ENCODE measurements around the gene MFAP4. TPM values are rescaled to one million over a fixed set of nuclear protein-coding genes. Genes with fewer than 3 reads are reported as not detected.

Gene MFAP4
- total and polyA plus RNA-seq, 2 donors (not counting 1 experiment from before 2014, with no cell fraction given), result not detected

DNA sequence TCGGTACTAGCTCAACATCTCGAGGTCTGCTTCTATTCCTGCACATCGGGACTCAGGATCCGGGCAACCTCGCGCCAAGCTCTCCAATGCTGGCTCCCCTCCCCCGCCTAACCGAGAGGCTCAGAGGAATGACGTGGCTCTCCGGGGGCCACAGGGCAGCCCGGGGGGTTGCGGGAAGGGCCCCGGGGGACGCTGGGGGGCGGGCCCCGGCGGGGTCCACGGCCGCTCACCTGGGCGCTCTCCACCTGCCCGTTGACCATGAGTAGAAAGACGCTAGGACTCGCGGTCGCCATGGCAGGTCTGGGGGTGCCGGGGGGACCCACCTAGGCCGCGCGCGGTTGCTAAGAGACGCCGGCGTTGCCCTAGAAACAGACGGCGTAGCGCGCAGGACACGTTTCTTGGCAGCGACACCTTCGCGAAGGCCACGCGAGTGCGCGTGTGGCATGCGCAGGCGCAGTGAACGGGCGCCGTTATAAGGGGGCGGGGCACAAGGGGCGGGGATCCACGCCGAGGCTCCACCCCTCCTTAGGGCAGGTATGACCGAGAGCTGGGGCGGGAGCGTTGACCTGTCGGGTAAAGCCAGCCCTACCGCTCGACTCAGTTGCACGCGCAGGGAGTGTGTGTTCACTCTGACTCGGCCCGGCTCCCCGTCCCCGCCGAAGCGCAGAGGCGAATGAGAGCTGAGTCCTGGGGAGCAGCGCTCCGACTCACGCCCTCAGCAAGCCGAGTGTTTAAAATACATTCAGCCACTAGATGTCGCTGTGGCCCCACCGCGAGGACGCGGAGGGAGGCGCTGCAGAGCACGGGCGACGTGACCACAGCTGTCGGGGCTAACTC is 24.5 kb downstream of the MFAP4 start, which contains the start of gene B9D1:
Gene B9D1, minus strand, starts transcription at position 447 of the 837 bp plus-strand sequence. Its CDS starts 154 bp downstream, at position 293.
- CTCF ChIA-PET, result interaction anchor here (0.6 to 6.5 kb wide), 43 partner anchors 8 to 758 kb away, joined by 3 to 133 read pairs (median 4); partner anchors contain the start of genes AKAP10, ALDH3A2, MAPK7 and SLC47A1
- POLR2A ChIA-PET, result interaction anchor here (0.5 to 2.2 kb wide), 4 partner anchors 15 to 1349 kb away, joined by 3 to 30 read pairs (median 4); partner anchors contain the start of gene MAPK7
- peak within 1 kb of the TSS; percentile 35 to 84 (median 69) for H3K4me3 ChIP-seq (ENCODE audit: control extremely low read depth in 1 of 5, extremely low read depth in 1 of 5, insufficient read depth in 1 of 5, low read depth in 2 of 5, low read length in 4 of 5)
- peak within 1 kb of the TSS; percentile 20 to 82 for H3K27ac ChIP-seq (ENCODE audit: low read length in 2 of 2)
- peak within 1 kb of the TSS; percentile 96 for H2AFZ ChIP-seq (ENCODE audit: insufficient read depth, low read depth, low read length, poor library complexity, severe bottlenecking)
- TF ChIP-seq, protein P1, sequence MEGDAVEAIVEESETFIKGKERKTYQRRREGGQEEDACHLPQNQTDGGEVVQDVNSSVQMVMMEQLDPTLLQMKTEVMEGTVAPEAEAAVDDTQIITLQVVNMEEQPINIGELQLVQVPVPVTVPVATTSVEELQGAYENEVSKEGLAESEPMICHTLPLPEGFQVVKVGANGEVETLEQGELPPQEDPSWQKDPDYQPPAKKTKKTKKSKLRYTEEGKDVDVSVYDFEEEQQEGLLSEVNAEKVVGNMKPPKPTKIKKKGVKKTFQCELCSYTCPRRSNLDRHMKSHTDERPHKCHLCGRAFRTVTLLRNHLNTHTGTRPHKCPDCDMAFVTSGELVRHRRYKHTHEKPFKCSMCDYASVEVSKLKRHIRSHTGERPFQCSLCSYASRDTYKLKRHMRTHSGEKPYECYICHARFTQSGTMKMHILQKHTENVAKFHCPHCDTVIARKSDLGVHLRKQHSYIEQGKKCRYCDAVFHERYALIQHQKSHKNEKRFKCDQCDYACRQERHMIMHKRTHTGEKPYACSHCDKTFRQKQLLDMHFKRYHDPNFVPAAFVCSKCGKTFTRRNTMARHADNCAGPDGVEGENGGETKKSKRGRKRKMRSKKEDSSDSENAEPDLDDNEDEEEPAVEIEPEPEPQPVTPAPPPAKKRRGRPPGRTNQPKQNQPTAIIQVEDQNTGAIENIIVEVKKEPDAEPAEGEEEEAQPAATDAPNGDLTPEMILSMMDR (IDR thresholded peaks at IDR 0.05), result peak; percentile 98
- TF ChIP-seq EZH2 (IDR thresholded peaks at IDR 0.05; ENCODE audit: borderline replicate concordance, insufficient read depth, low read depth, low read length, poor library complexity, severe bottlenecking), result no peak
- H3K9me3 Mint-ChIP-seq (ENCODE audit: insufficient read depth), result no peaks in the 10 kb centered on the region
- no peaks in the 10 kb centered on the region for H3K79me2 ChIP-seq (ENCODE audit: control insufficient read depth, insufficient read depth, low read length)
- no peaks in the 10 kb centered on the region for H4K20me1 ChIP-seq (ENCODE audit: control insufficient read depth, insufficient read depth, low read length, poor library complexity, severe bottlenecking)
- ATAC-seq (ENCODE audit: low read depth), result peak; percentile 93
- DNase-seq, result peak; percentile 98
- no peaks in the 10 kb centered on the region for H3K9me3 ChIP-seq (ENCODE audit: control extremely low read depth in 1 of 3, control insufficient read depth in 2 of 3, insufficient read depth in 1 of 3, low read length in 2 of 3)
- H3K27ac Mint-ChIP-seq, result peak within 1 kb of the TSS; percentile 93
- under 1% methylated on average over 83 of the region's 83 CpGs for WGBS (ENCODE audit: insufficient coverage)
- H3K4me1 Mint-ChIP-seq, result peaks cover 19% of the 10 kb centered on the region
- peak within 1 kb of the TSS; percentile 89 for H3K9ac ChIP-seq (ENCODE audit: low read length)
- peaks cover 13% of the 10 kb centered on the region for H3K27me3 Mint-ChIP-seq
- peaks cover 0 to 8% (median 0%) of the 10 kb centered on the region in 4 experiments for H3K27me3 ChIP-seq (replicated peaks in 1 of 4; ENCODE audit: control extremely low read depth in 1 of 4, control insufficient read depth in 3 of 4, insufficient read depth in 4 of 4, low read length in 3 of 4)
- intact Hi-C loops (cut with micrococcal nuclease), result loop anchor here (1.0 to 2.0 kb wide), 8 partner anchors 16 to 404 kb away; partner anchors contain the start of genes ALDH3A2 and MAPK7
- H3K4me1 ChIP-seq (ENCODE audit: control insufficient read depth in 2 of 2, insufficient read depth in 2 of 2, low read length in 2 of 2), result peaks cover 7 to 17% of the 10 kb centered on the region in 2 donors
- H3K36me3 ChIP-seq (replicated peaks in 1 of 2; ENCODE audit: control extremely low read depth in 1 of 2, control insufficient read depth in 1 of 2, extremely low read depth in 1 of 2, insufficient read depth in 2 of 2, low read length in 1 of 2), result no peaks in the 10 kb centered on the region
- H3K4me3 Mint-ChIP-seq, result peak within 1 kb of the TSS; percentile 98
- H3K4me2 ChIP-seq (replicated peaks; ENCODE audit: low read depth, low read length, poor library complexity, severe bottlenecking), result peak within 1 kb of the TSS; percentile 100
